Measurements from ENCODE around the gene HMG20A.

The HMG20A gene

DNA sequence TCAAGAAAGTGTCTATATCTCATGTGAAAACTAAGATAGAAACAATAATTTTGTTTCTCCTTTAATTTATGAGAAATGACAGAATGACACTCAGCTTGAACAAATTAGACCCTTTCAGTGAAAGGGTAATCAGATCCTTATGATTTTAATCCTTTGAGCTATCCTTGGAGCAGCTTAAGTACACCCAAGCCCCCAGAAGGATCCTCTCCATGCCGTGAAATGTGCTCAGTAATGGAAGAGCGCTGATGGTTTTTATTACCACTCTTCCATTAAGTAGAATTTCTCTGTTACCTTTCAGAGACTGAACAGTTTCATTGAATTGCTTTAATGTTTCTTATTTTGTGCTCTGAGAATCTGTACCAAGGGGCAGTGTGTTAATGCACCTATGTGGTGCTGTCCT is 54.3 kb downstream of the HMG20A start:
- DNase-seq (ENCODE audit: low read depth in 2 of 3, low spot score in 2 of 3) = no peak

GRCh38 chr15:77475898-77476297 is 55.2 kb downstream of the HMG20A start:
- no peak for DNase-seq (ENCODE audit: low read depth in 2 of 3, low spot score in 2 of 3)

- no peak for DNase-seq (ENCODE audit: low read depth in 2 of 3, low spot score in 2 of 3)
These were observed 56.3 kb downstream of the HMG20A start for GRCh38 chr15:77476995-77477394.

- DNase-seq (ENCODE audit: low read depth in 2 of 3, low spot score in 2 of 3) = no peak
These were observed 57.4 kb downstream of the HMG20A start for GRCh38 chr15:77478051-77478450.

- DNase-seq (ENCODE audit: low read depth in 2 of 3, low spot score in 2 of 3) = no peak
These were observed 58.3 kb downstream of the HMG20A start for GRCh38 chr15:77479015-77479414.

GRCh38 chr15:77480859-77481633 is 60.4 kb downstream of the HMG20A start:
- no peak for DNase-seq (ENCODE audit: low read depth in 2 of 3, low spot score in 2 of 3)

DNA sequence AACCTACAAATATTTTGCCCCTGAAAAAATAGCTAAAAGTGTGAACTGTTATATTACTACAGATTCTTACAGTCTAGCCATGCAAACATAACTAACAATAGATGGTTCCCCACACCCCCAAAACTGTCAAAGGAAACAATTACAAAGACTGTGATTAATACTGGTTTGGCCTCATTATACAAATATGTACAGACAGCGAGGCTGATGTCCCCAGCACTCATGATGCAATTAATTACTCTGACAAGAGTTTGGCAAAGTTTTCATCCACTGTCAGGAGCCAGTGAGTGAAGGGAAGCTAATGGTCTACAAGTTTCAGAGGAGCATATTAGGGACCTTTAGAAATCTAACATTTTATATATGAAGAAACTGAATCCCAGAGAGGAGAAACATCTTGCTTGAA is 61.0 kb downstream of the HMG20A start:
- no peak for DNase-seq (ENCODE audit: low read depth in 2 of 3, low spot score in 2 of 3)

- DNase-seq (ENCODE audit: low read depth in 2 of 3, low spot score in 2 of 3) = no peak
These were observed 61.9 kb downstream of the HMG20A start for GRCh38 chr15:77482570-77482969.

- DNase-seq (ENCODE audit: low read depth in 2 of 3, low spot score in 2 of 3) = no peak
These were observed 62.9 kb downstream of the HMG20A start for GRCh38 chr15:77483425-77484140.

DNA sequence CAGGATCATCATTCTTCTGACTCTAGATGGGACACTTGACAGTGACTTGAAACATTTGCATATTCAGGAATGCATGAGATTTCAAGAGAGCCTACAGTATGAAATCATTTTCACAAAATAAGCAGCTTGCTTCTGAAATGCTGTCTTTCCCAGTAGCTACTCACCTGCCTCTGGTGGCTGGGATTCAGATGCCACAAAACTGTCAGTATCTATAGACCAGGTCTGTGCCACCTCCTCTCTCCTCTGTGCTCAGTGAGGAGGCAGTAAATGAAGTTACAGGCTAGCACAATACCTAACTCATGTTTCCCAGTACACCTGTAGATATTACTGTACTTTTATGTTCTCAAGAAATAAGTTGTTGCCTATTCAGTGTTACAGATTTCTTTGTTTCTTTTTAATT is 64.3 kb downstream of the HMG20A start:
- no peak for DNase-seq (ENCODE audit: low read depth in 2 of 3, low spot score in 2 of 3)

GRCh38 chr15:77486542-77487468 is 66.1 kb downstream of the HMG20A start:
- DNase-seq (ENCODE audit: low read depth in 2 of 3, low spot score in 2 of 3) = no peak

GRCh38 chr15:77487469-77487842 is 66.8 kb downstream of the HMG20A start:
- DNase-seq (ENCODE audit: low read depth in 2 of 3, low spot score in 2 of 3) = no peak

DNA sequence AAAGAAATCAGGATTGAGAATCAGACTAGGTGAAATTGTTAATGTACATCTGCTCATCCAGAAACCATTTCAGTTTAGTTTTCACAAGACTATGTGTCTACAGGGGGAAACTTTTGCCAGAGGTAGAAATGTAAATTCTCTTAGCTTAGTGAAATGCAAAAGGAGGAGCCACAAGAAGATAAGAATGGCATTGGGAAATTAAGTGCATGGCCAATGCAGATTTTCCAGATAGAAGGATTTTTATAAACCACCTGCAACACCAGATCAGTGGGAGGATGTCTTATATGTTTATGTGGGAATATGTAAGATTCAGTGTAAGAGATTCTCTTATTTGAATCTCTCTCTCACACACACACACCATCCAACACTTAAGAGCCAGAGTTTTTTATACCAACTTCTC is 67.2 kb downstream of the HMG20A start:
- DNase-seq (ENCODE audit: low read depth in 2 of 3, low spot score in 2 of 3) = no peak

GRCh38 chr15:77489647-77490046 is 69.0 kb downstream of the HMG20A start:
- DNase-seq (ENCODE audit: low read depth in 2 of 3, low spot score in 2 of 3) = no peak

DNA sequence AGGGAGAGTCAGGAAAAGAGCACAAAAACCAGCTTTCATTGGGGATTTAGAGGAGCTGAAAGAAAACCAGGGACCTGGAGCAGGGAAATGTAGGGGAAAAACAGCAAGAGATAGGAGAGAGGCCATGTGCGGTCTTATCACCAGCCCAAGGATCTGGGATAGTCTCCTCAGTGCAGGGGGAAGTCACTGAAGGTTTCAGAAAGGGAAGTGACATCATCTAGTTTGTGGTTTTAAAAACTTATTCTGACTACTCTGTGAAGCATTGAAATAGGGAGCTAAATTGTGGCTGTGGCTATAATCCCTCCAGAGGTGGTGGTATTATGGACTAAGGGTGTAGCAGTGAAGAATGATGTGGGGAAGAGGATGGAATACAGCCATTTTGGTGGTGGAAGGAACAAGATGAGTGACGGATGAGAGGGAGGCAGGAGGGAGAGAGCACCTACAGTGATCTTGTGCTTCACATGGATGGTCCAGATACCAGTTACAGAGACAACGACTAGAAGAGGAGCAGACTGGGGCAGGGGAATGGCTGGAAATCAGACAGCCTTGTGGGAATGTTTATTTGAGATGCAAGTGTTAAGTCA is 72.7 kb downstream of the HMG20A start:
- DNase-seq (ENCODE audit: low read depth in 2 of 3, low spot score in 2 of 3) = no peak

- DNase-seq (ENCODE audit: low read depth in 2 of 3, low spot score in 2 of 3) = no peak
These were observed 73.6 kb downstream of the HMG20A start for GRCh38 chr15:77494073-77494867.

DNA sequence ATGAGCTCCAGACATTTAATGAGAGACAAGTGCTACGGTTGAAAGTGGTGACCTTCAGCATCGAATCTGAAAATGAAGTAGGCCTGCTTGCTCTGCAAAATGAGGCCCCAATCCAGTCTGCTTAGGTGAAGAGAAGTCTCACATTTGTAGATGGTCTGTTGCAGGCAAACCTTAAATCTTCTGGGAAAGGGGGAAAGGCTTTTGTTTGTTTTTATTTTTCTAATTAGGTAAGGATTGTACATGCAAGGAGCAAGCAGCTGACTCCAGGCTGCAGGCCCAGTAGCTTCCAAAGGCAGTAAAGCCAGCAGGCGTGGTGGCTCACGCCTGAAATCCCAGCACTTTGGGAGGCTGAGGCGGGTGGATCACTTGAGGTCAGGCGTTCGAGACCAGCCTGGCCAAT is 74.3 kb downstream of the HMG20A start:
- no peak for DNase-seq (ENCODE audit: low read depth in 2 of 3, low spot score in 2 of 3)

GRCh38 chr15:77495838-77496596 is 75.3 kb downstream of the HMG20A start:
- DNase-seq (ENCODE audit: low read depth in 2 of 3, low spot score in 2 of 3) = no peak

GRCh38 chr15:77496715-77497109 is 76.0 kb downstream of the HMG20A start:
- DNase-seq (ENCODE audit: low read depth in 2 of 3, low spot score in 2 of 3) = peak; percentile 24 to 51 (median 44)
